GM12874 (cell line): ENCODE measurements around the gene LPP.

Source experiments
- CTCF ChIP-seq: IDR thresholded peaks from 2 replicates; pipeline ENCODE4 v1.5.1; 2011; ENCODE audit warnings: low read depth, mild to moderate bottlenecking, control low read depth, low read length, moderate library complexity; ENCODE audit not compliant: insufficient read depth

Gene LPP

DNA sequence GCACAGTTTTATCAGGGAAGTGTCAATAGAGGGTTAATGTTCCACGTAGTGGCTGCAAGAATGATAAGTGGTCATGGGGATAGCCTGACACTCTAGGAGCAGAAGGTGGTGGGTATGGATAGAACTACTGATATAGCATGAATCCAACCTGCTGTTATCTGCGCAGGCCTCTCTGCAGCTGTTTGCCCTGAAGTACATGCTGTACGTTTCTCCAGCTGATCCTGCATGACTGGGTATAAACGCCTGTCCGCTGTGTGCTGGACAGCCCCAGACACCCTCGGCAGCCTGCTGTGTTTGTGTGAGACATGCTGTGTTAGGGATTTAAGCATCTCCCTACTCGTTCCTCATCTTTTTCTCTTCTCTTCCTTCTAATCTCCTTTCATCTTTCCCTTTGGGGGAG lies 87.1 kb downstream of the LPP start:
- TF ChIP-seq CTCF, result no peak

DNA sequence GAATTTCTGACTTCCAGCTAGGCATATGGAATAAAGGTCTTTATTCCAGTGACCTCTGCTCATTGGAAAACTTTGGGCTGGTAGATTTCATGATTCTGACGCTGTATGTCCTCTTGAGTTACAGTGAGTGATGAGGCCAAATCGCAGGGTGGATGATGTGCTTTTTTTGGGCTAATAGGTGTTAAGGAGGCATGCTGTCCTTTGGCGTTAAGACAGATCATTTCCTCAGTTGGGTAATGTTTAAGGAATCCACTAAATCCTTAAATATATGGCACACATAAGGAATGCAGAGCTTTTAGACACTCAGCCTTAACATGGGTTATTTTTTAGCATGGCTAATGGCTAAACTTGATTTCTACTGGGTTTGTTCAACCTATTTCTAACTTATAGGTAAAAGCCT lies 87.9 kb downstream of the LPP start:
- no peak for TF ChIP-seq CTCF

DNA sequence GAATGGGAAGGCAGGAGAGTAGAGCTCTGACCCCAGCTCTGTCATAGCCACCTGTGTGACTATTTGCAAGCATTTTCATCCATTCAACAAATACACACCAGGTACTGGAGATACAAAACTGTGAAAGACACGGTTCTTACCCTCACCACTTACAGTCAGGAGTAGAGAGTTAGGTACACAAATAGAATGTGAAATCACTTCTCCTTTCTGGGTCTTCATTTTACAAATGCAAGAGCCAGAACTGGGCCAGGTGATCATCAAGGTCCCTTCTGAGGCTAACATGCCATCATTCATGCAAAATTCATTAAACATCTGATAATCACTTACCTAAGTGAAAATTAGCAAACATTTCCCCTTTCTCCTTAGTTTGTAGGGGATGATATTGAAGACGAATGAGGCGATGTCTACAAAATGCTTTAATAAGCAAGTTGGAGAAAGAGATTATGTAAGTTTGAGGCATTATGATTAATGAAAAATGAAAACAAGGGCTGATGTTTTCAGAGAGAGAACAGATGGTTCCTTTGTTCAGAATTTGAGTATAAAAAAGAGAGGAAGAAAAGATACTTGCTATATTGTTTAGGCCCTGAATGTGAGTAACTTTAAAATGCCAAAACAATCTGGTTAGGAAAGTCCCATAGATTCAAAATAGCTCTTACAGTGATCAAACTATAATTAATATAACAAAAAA lies 88.6 kb downstream of the LPP start:
- TF ChIP-seq CTCF, result no peak

GRCh38 chr3:188243124-188243795 lies 89.3 kb downstream of the LPP start:
- no peak for TF ChIP-seq CTCF

GRCh38 chr3:188244395-188244861 lies 90.5 kb downstream of the LPP start:
- TF ChIP-seq CTCF, result no peak

DNA sequence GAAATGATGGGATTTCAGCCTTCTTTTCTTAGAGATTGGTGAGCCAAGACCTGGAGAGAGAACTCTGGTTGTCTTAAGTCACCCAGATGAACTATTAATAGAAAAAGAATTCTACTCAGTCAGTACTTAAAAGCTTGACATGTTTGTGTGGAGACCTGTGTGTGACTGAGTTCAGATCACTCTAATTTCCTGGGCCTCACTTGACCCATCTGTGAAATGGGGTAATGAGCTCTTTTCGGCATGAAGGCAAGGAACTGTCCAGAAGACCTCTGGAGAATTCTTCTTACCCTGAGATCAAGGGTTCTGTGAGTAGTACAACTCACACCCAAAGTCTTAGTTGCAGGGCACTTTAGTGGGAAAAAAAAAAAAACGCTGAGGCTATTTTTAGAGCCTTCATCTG lies 92.9 kb downstream of the LPP start:
- TF ChIP-seq CTCF, result no peak

DNA sequence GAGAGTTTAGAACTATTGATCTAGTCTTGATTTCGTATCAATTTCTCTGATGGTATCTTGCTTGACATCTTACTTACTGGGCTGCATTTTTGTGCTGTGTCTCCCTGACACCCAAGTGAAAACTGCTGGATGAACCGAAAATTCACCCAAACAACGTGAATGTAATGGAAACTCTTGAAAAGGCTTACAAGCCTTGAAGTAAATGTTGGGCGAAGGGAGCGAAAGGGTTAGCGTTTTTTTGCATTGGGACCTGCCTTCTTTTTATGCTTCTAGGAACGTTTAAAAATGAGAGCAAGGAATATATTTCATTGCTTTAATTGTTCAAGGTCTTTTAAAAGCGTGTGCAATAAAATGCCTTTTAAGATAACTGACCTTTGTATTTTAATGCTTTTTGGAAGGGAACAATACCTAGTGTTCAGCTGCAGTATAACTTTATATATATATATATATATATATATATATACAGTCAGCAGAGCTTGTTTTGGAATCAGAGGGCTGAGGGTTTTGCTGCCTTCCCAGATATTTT lies 94.1 kb downstream of the LPP start:
- TF ChIP-seq CTCF, result no peak
